Karpas-422 (cell line): Measurements from ENCODE around the gene ATP6V0E1. TPM values are rescaled to one million over a fixed set of nuclear protein-coding genes. Genes with fewer than 3 reads are reported as not detected.
A peak's percentile ranks its signal among the peaks of the same experiment; 100 is the strongest.

Experiments used
- DNase-seq: peaks from one replicate; pipeline ENCODE4 v3.0.0-alpha.2; 2015
- H2AFZ ChIP-seq: fragments of 200-600 bp; sonication (generic); 2 replicates; pipeline ENCODE4 v1.6.1; 2014; ENCODE audit warnings: antibody characterized with exemption, low read length, mixed read lengths
- H3K27ac ChIP-seq: fragments of 200-600 bp; sonication (generic); 2 replicates; pipeline ENCODE4 v1.5.1; 2014; ENCODE audit warnings: mild to moderate bottlenecking, low read length, moderate library complexity
- H3K27me3 ChIP-seq: fragments of 200-600 bp; sonication (generic); 2 replicates; pipeline ENCODE4 v1.6.1; 2014; ENCODE audit warnings: low read length, mixed read lengths
- H3K36me3 ChIP-seq: fragments of 200-600 bp; sonication (generic); 2 replicates; pipeline ENCODE4 v1.6.1; 2014; ENCODE audit warnings: low read length, mixed read lengths; ENCODE audit not compliant: insufficient read depth
- H3K4me1 ChIP-seq: fragments of 200-600 bp; sonication (generic); 2 replicates; pipeline ENCODE4 v1.6.1; 2014; ENCODE audit warnings: mild to moderate bottlenecking, low read length, mixed read lengths
- H3K4me2 ChIP-seq: fragments of 200-600 bp; sonication (generic); 2 replicates; pipeline ENCODE4 v1.6.1; 2014; ENCODE audit warnings: low read length, low read depth, mild to moderate bottlenecking; ENCODE audit not compliant: poor library complexity, severe bottlenecking
- H3K4me3 ChIP-seq: fragments of 200-600 bp; sonication (generic); 2 replicates; pipeline ENCODE4 v1.5.1; 2014; ENCODE audit warnings: mild to moderate bottlenecking, antibody characterized with exemption, low read length, mixed read lengths
- H3K79me2 ChIP-seq: fragments of 200-600 bp; sonication (generic); 2 replicates; pipeline ENCODE4 v1.6.1; 2014; ENCODE audit warnings: mild to moderate bottlenecking, low read length, mixed read lengths
- H3K9ac ChIP-seq: fragments of 200-600 bp; sonication (generic); 2 replicates; pipeline ENCODE4 v1.6.0; 2014; ENCODE audit warnings: low read length
- H3K9me2 ChIP-seq: fragments of 200-600 bp; sonication (generic), shearing (Covaris generic); replicated peaks from 2 replicates; pipeline ENCODE4 v1.6.0; 2014; ENCODE audit warnings: mild to moderate bottlenecking, low read length, moderate library complexity; ENCODE audit not compliant: insufficient read depth
- H3K9me3 ChIP-seq: fragments of 300-700, 200-600 bp; sonication (generic); 2 replicates; pipeline ENCODE4 v1.6.1; 2014; ENCODE audit warnings: low read length, mixed read lengths
- H4K20me1 ChIP-seq: fragments of 200-600 bp; sonication (generic); 2 replicates; pipeline ENCODE4 v1.6.1; 2014; ENCODE audit warnings: mild to moderate bottlenecking, antibody characterized with exemption, low read length, low read depth; ENCODE audit not compliant: insufficient read depth
- total RNA-seq: library from RNA; depleted of rRNA; stranded (reverse); fragments of >200 nt; shearing (Covaris generic); gene quantifications from 2 replicates; pipeline ENCODE4 v1.2.3, GENCODE V29; 2014; ENCODE audit warnings: low replicate concordance

Gene ATP6V0E1
- total RNA-seq, 1 experiment from 2014 or later, result 134 TPM

- no peaks in the 10 kb centered on the region for H4K20me1 ChIP-seq
Observed at GRCh38 chr5:172952034-172952511, 31.5 kb upstream of the ATP6V0E1 start.

GRCh38 chr5:172953776-172954675 lies 29.5 kb upstream of the ATP6V0E1 start:
- H3K4me3 ChIP-seq, result no peak overlapping the region
- H3K4me2 ChIP-seq, result no peak overlapping the region
- no peak overlapping the region for H3K27ac ChIP-seq
- H3K4me1 ChIP-seq, result no peaks in the 10 kb centered on the region
- H4K20me1 ChIP-seq, result no peaks in the 10 kb centered on the region
- no peak for DNase-seq
- no peaks in the 10 kb centered on the region for H3K79me2 ChIP-seq
- H2AFZ ChIP-seq, result no peak overlapping the region
- no peak overlapping the region for H3K9ac ChIP-seq
- no peaks in the 10 kb centered on the region for H3K9me2 ChIP-seq
- H3K27me3 ChIP-seq, result no peaks in the 10 kb centered on the region
- H3K9me3 ChIP-seq, result no peaks in the 10 kb centered on the region
- no peaks in the 10 kb centered on the region for H3K36me3 ChIP-seq

More at GRCh38 chr5:172952034-172952511, 31.5 kb upstream of the ATP6V0E1 start:
- H3K9me2 ChIP-seq, result no peaks in the 10 kb centered on the region
- no peaks in the 10 kb centered on the region for H3K4me1 ChIP-seq
- H2AFZ ChIP-seq, result no peak overlapping the region
- H3K9me3 ChIP-seq, result no peaks in the 10 kb centered on the region
- no peak overlapping the region for H3K4me3 ChIP-seq
- H3K36me3 ChIP-seq, result no peaks in the 10 kb centered on the region
- no peak overlapping the region for H3K9ac ChIP-seq
- DNase-seq, result peak; percentile 30
- H3K4me2 ChIP-seq, result no peak overlapping the region
- H3K79me2 ChIP-seq, result no peaks in the 10 kb centered on the region
- no peaks in the 10 kb centered on the region for H3K27me3 ChIP-seq
- no peak overlapping the region for H3K27ac ChIP-seq

GRCh38 chr5:172954751-172955159 lies 28.8 kb upstream of the ATP6V0E1 start:
- Histone ChIP-seq H3K4me2 (no peak overlapping the region), H2AFZ (no peak overlapping the region), H3K27me3 (no peaks in the 10 kb centered on the region), H4K20me1 (no peaks in the 10 kb centered on the region), H3K9ac (no peak overlapping the region), H3K9me3 (no peaks in the 10 kb centered on the region), H3K79me2 (peaks cover 3% of the 10 kb centered on the region), H3K4me3 (no peak overlapping the region), H3K9me2 (no peaks in the 10 kb centered on the region), H3K36me3 (no peaks in the 10 kb centered on the region), H3K27ac (no peak overlapping the region), H3K4me1 (peaks cover 2% of the 10 kb centered on the region; the same call in 1 of the 2 replicates)
- DNase-seq, result no peak

- Histone ChIP-seq H3K4me2 (no peak overlapping the region), H2AFZ (no peak overlapping the region), H3K9me3 (no peaks in the 10 kb centered on the region), H4K20me1 (no peaks in the 10 kb centered on the region), H3K36me3 (no peaks in the 10 kb centered on the region), H3K9me2 (no peaks in the 10 kb centered on the region), H3K27ac (no peak overlapping the region), H3K79me2 (peaks cover 14% of the 10 kb centered on the region), H3K4me1 (peaks cover 9% of the 10 kb centered on the region), H3K9ac (no peak overlapping the region), H3K27me3 (no peaks in the 10 kb centered on the region), H3K4me3 (no peak overlapping the region)
- no peak for DNase-seq
Observed at GRCh38 chr5:172956228-172956627, 27.3 kb upstream of the ATP6V0E1 start.

DNA sequence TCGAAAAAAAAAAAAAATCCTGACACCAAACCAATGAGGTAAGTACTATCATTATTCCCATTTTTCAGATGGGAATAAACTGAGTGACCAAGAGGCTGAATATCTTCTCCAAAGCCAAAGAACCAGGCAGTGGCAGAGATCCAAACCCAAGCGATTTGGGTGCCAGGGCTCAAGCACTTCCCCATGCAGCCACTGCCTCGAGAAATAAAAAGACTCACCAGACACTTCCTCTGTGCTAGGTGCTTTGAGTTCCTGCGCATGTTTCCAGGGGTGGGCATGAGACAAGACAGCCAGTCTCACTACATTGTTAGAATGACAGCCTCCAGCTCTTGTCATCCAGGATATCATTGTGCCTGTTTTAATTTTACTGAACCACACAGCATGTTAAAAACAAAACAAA lies 26.6 kb upstream of the ATP6V0E1 start:
- H3K27ac ChIP-seq, result no peak overlapping the region
- H2AFZ ChIP-seq, result no peak overlapping the region
- no peak overlapping the region for H3K4me2 ChIP-seq
- H3K9ac ChIP-seq, result no peak overlapping the region
- no peaks in the 10 kb centered on the region for H3K27me3 ChIP-seq
- H3K36me3 ChIP-seq, result no peaks in the 10 kb centered on the region
- peaks cover 9% of the 10 kb centered on the region for H3K4me1 ChIP-seq
- no peaks in the 10 kb centered on the region for H4K20me1 ChIP-seq
- no peaks in the 10 kb centered on the region for H3K9me2 ChIP-seq
- H3K4me3 ChIP-seq, result no peak overlapping the region
- DNase-seq, result no peak
- no peaks in the 10 kb centered on the region for H3K9me3 ChIP-seq
- peaks cover 14% of the 10 kb centered on the region for H3K79me2 ChIP-seq

DNA sequence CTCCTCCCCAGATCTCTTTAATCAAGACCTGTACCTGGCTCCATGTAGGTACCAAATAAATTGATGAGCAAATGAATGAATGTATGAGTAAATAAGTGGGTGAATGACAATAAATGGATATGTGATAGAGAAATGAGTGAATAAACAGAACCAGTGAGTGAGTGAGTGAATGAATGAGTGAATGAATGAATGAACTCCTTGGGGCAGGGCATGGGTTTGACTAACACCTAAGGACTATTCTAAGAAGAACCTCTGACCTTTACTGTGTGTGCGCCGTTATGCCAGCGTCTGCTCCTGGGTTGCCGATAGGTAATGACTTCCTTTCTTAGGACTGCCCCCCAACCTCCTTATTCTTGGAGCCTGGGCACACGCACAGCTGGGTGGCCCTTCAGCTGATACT lies 26.1 kb upstream of the ATP6V0E1 start:
- Histone ChIP-seq H3K27me3 (no peaks in the 10 kb centered on the region), H4K20me1 (no peaks in the 10 kb centered on the region), H3K9me2 (no peaks in the 10 kb centered on the region), H3K4me1 (peaks cover 9% of the 10 kb centered on the region), H3K4me3 (no peak overlapping the region), H3K4me2 (no peak overlapping the region), H2AFZ (no peak overlapping the region), H3K9me3 (no peaks in the 10 kb centered on the region), H3K79me2 (peaks cover 14% of the 10 kb centered on the region), H3K36me3 (no peaks in the 10 kb centered on the region), H3K27ac (no peak overlapping the region), H3K9ac (no peak overlapping the region)
- no peak for DNase-seq

GRCh38 chr5:172958331-172959046 lies 25.1 kb upstream of the ATP6V0E1 start:
- Histone ChIP-seq H3K4me1 (peaks cover 9% of the 10 kb centered on the region), H4K20me1 (no peaks in the 10 kb centered on the region), H3K36me3 (no peaks in the 10 kb centered on the region), H3K4me2 (no peak overlapping the region), H3K4me3 (no peak overlapping the region), H3K27me3 (no peaks in the 10 kb centered on the region), H3K79me2 (peaks cover 14% of the 10 kb centered on the region), H3K9me3 (no peaks in the 10 kb centered on the region), H3K27ac (no peak overlapping the region), H2AFZ (no peak overlapping the region), H3K9ac (no peak overlapping the region), H3K9me2 (no peaks in the 10 kb centered on the region)
- no peak for DNase-seq
